BE2C (cell line): Measurements from ENCODE around the gene MAPK4.

Experiments used
- DNase-seq: peaks from one replicate; pipeline ENCODE4 v3.0.0-alpha.2; 2020
- H3K27me3 ChIP-seq: fragments of 250-450 bp; sonication (Bioruptor Pico); 2 replicates; pipeline ENCODE4 v1.5.1; 2020; ENCODE audit warnings: mild to moderate bottlenecking
- H3K36me3 ChIP-seq: fragments of 250-450 bp; sonication (Bioruptor Pico); 2 replicates; pipeline ENCODE4 v1.5.1; 2020; ENCODE audit warnings: mild to moderate bottlenecking
- H3K4me1 ChIP-seq: fragments of 250-450 bp; sonication (Bioruptor Pico); 2 replicates; pipeline ENCODE4 v1.5.1; 2020
- H3K4me3 ChIP-seq: 2 replicates; pipeline ENCODE4 v1.5.1; 2011; ENCODE audit warnings: low read depth, low read length
- H3K9me3 ChIP-seq: fragments of 250-450 bp; sonication (Bioruptor Pico); 2 replicates; pipeline ENCODE4 v1.5.1; 2020
- CTCF ChIP-seq: IDR thresholded peaks from 2 replicates; pipeline ENCODE4 v1.5.1; 2012; ENCODE audit warnings: mild to moderate bottlenecking, low read depth, low read length

The MAPK4 gene

GRCh38 chr18:50665015-50665414, 105.1 kb downstream of the MAPK4 start:
- Histone ChIP-seq H3K36me3 (no peaks in the 10 kb centered on the region), H3K4me1 (no peaks in the 10 kb centered on the region), H3K4me3 (no peak overlapping the region), H3K27me3 (no peaks in the 10 kb centered on the region), H3K9me3 (no peaks in the 10 kb centered on the region)
- no peak for DNase-seq
- TF ChIP-seq CTCF, result no peak

- Histone ChIP-seq H3K4me3 (no peak overlapping the region), H3K36me3 (no peaks in the 10 kb centered on the region), H3K4me1 (no peaks in the 10 kb centered on the region), H3K9me3 (no peaks in the 10 kb centered on the region), H3K27me3 (no peaks in the 10 kb centered on the region)
- no peak for TF ChIP-seq CTCF
- no peak for DNase-seq
These were observed 105.6 kb downstream of the MAPK4 start for GRCh38 chr18:50665519-50665918.

- H3K4me3 ChIP-seq, result no peak overlapping the region
- no peaks in the 10 kb centered on the region for H3K36me3 ChIP-seq
- no peaks in the 10 kb centered on the region for H3K4me1 ChIP-seq
- no peak for DNase-seq
- H3K9me3 ChIP-seq, result no peaks in the 10 kb centered on the region
- TF ChIP-seq CTCF, result no peak
- no peaks in the 10 kb centered on the region for H3K27me3 ChIP-seq
These were observed 106.6 kb downstream of the MAPK4 start for GRCh38 chr18:50666536-50666935.

GRCh38 chr18:50671376-50671775, 111.5 kb downstream of the MAPK4 start:
- no peaks in the 10 kb centered on the region for H3K4me1 ChIP-seq
- no peaks in the 10 kb centered on the region for H3K27me3 ChIP-seq
- no peak overlapping the region for H3K4me3 ChIP-seq
- TF ChIP-seq CTCF, result no peak
- no peak for DNase-seq
- no peaks in the 10 kb centered on the region for H3K9me3 ChIP-seq
- H3K36me3 ChIP-seq, result no peaks in the 10 kb centered on the region

- Histone ChIP-seq H3K9me3 (no peaks in the 10 kb centered on the region), H3K4me1 (no peaks in the 10 kb centered on the region), H3K27me3 (no peaks in the 10 kb centered on the region), H3K36me3 (no peaks in the 10 kb centered on the region), H3K4me3 (no peak overlapping the region)
- no peak for DNase-seq
- TF ChIP-seq CTCF, result no peak
These were observed 114.6 kb downstream of the MAPK4 start for GRCh38 chr18:50674307-50674980.

GRCh38 chr18:50675043-50675442, 115.2 kb downstream of the MAPK4 start:
- H3K9me3 ChIP-seq, result no peaks in the 10 kb centered on the region
- H3K4me3 ChIP-seq, result no peak overlapping the region
- no peaks in the 10 kb centered on the region for H3K4me1 ChIP-seq
- H3K27me3 ChIP-seq, result no peaks in the 10 kb centered on the region
- TF ChIP-seq CTCF, result no peak
- DNase-seq, result no peak
- no peaks in the 10 kb centered on the region for H3K36me3 ChIP-seq
